NT2/D1 (cell line): ENCODE data around the gene RELN.

Experiments used
- DNase-seq: peaks from one replicate; pipeline ENCODE4 v3.0.0-alpha.2; 2011; ENCODE audit warnings: low read depth, low spot score
- H3K27me3 ChIP-seq: 2 replicates; pipeline ENCODE4 v1.6.0; 2011; ENCODE audit warnings: mild to moderate bottlenecking; ENCODE audit not compliant: insufficient read length, insufficient read depth
- H3K36me3 ChIP-seq: 2 replicates; pipeline ENCODE4 v1.6.1; 2011; ENCODE audit warnings: mild to moderate bottlenecking, low read length, mixed read lengths; ENCODE audit not compliant: insufficient read depth, insufficient read length
- H3K4me1 ChIP-seq: 2 replicates; pipeline ENCODE4 v1.5.1; 2011; ENCODE audit not compliant: insufficient read depth, insufficient read length
- H3K4me3 ChIP-seq: 2 replicates; pipeline ENCODE4 v1.5.1; 2011; ENCODE audit warnings: low read depth; ENCODE audit not compliant: insufficient read length
- H3K9ac ChIP-seq: 2 replicates; pipeline ENCODE4 v1.6.0; 2011; ENCODE audit warnings: low read depth; ENCODE audit not compliant: insufficient read length
- H3K9me3 ChIP-seq: 2 replicates; pipeline ENCODE4 v1.5.1; 2011; ENCODE audit warnings: mild to moderate bottlenecking, low read length; ENCODE audit not compliant: insufficient read depth
- SUZ12 ChIP-seq: IDR thresholded peaks from 2 replicates; pipeline ENCODE4 v1.6.1; 2011; ENCODE audit not compliant: insufficient read length, insufficient read depth; ENCODE audit errors: extremely low read depth
- YY1 ChIP-seq: IDR thresholded peaks from 2 replicates; pipeline ENCODE4 v1.6.1; 2011; ENCODE audit not compliant: insufficient read length, insufficient read depth
- ZNF274 ChIP-seq: IDR thresholded peaks from 2 replicates; pipeline ENCODE4 v1.6.1; 2011; ENCODE audit warnings: mild to moderate bottlenecking, low read depth, low read length

RELN gene

DNA sequence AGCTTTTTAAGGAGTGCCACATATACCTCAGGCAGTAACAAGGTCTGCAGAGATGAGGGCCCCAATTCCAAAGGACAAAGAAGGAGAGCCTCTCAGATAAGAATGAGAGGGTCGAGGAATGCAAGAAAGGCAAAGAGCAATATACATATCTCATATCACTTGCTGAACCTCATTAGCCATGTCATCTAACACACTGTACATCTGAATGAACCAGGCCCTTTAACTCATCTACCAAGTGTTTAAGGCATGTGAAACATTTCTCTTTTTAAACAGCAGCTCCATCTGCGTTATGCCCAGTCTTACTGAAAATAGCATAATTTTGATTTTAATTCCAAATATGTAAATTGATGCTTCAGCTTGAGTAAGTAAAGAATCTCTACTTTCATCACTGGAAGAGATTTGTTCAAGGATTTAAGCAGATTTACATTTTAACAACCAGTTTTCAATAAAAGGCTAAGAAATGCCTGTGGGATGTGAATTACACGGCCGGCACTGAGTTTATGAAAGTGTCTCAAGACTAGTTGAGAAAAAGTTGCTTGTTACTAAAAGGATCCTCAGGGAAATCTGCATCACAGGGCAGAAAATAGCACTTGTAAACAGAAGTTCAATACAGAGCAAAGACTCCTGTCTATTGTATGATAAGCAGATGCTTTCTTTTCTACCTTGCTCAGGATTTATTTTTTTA lies 419.7 kb downstream of the RELN start:
- no peaks in the 10 kb centered on the region for H3K36me3 ChIP-seq
- no peak overlapping the region for H3K4me3 ChIP-seq
- no peak overlapping the region for H3K9ac ChIP-seq
- no peaks in the 10 kb centered on the region for H3K27me3 ChIP-seq
- DNase-seq: no peak
- no peaks in the 10 kb centered on the region for H3K4me1 ChIP-seq
- no peak for TF ChIP-seq SUZ12
- TF ChIP-seq YY1: no peak
- no peak for TF ChIP-seq ZNF274
- no peaks in the 10 kb centered on the region for H3K9me3 ChIP-seq

GRCh38 chr7:103564416-103564815 lies 425.0 kb downstream of the RELN start:
- Histone ChIP-seq H3K9ac (no peak overlapping the region), H3K9me3 (no peaks in the 10 kb centered on the region), H3K4me1 (no peaks in the 10 kb centered on the region), H3K36me3 (no peaks in the 10 kb centered on the region), H3K4me3 (no peak overlapping the region), H3K27me3 (no peaks in the 10 kb centered on the region)
- DNase-seq: no peak
- no peak for TF ChIP-seq ZNF274
- no peak for TF ChIP-seq YY1
- TF ChIP-seq SUZ12: no peak

DNA sequence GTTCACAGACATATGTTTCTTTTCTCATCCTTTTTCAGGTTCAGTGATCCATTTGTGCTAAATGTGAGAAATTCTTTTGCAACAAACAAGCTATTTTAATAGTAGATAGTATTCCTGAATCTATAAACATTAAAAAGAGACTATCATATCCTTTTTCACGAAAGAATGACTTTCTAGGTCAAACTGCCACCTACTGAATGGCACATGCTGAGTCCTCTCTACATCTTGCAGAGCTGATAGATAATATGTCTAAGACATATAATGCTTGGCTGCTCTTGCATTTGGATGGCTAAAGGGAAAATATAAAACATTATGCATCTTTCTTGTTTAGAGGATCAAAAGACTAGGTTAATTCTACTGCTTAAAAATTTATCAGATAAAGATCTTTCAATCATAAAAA lies 429.3 kb downstream of the RELN start:
- no peaks in the 10 kb centered on the region for H3K27me3 ChIP-seq
- H3K9me3 ChIP-seq: no peaks in the 10 kb centered on the region
- no peak overlapping the region for H3K9ac ChIP-seq
- H3K36me3 ChIP-seq: no peaks in the 10 kb centered on the region
- DNase-seq: no peak
- TF ChIP-seq ZNF274 (no peak), YY1 (no peak), SUZ12 (no peak)
- no peak overlapping the region for H3K4me3 ChIP-seq
- no peaks in the 10 kb centered on the region for H3K4me1 ChIP-seq

DNA sequence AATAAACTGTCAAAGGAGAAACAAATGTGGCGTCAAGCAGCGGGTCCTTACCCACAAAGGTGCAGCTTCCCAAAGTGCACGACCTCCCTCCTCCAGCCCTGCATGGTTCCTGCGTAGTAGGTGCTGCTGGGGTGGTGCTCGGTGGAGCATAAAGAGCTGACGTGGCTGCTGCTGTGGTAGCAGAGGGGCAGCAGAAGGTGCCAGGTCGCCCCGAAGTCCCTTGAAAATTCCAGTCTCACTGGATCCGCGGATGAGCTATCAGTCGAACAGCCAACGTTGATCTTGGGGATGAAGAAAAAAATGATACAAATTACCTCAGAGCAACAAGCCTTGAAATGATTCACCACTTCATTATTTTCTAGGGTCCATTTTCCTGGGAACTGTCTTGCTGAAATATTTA lies 438.4 kb downstream of the RELN start:
- Histone ChIP-seq H3K4me3 (no peak overlapping the region), H3K9ac (no peak overlapping the region), H3K27me3 (no peaks in the 10 kb centered on the region), H3K4me1 (no peaks in the 10 kb centered on the region), H3K9me3 (no peaks in the 10 kb centered on the region), H3K36me3 (no peaks in the 10 kb centered on the region)
- TF ChIP-seq SUZ12 (no peak), YY1 (no peak), ZNF274 (no peak)
- no peak for DNase-seq

DNA sequence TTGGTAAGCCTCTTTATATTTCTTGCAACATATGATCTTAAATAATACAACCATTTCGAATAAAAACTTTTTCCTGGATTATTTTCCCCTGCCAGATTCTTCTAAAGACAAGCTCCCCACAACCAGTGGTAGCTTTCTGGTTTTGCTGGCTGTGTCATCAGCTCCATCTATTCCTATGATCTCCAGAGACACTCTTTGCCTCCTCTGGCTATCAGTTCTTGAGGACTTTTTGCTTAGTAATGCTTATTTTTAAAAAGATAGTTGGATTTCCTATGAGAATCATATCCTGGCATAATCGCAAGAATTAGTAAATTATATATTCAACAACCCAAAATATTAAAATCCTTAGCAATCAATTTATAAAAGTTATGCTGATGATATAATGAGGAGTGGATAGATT lies 439.7 kb downstream of the RELN start:
- TF ChIP-seq ZNF274: no peak
- no peak for TF ChIP-seq SUZ12
- TF ChIP-seq YY1: no peak
- H3K27me3 ChIP-seq: no peaks in the 10 kb centered on the region
- no peaks in the 10 kb centered on the region for H3K36me3 ChIP-seq

DNA sequence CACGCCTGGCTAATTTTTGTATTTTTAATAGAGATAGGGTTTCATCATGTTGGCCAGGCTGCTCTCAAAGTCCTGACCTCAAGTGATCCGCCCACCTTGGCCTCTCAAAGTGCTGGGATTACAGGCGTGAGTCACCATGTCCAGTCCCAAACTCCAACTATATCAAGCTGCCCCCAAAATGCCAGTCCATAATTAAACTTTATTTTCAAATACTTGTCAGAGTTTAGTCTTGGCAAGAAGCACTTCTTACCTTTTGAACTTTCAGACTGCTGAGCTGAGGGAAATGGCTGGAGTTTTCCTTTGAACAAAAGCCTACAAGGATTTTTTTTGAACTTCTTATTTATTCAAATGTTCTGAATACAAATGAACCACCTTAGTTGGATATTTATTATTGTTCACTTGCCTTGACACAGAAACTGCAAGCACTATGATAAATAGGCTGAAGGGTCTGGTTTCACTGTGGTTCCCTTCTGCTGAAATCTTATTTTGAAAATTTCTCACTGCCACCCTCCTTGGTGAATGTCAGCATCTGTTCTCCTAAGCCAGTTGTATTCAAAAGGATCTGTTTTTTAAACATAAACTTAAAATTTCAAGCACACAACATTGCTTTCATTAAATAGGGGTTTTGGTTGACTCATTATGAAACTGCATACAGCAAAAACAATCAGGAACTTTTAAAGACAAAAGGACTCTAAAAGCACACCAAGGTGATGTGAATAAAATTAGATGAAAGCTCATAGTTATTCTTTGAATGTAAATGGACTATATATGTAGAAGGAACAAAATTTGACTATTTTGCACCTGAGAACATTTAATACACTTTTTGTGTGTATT lies 441.8 kb downstream of the RELN start:
- Histone ChIP-seq H3K27me3 (no peaks in the 10 kb centered on the region), H3K9me3 (no peaks in the 10 kb centered on the region), H3K4me1 (no peaks in the 10 kb centered on the region), H3K36me3 (no peaks in the 10 kb centered on the region), H3K9ac (no peak overlapping the region), H3K4me3 (no peak overlapping the region)
- TF ChIP-seq ZNF274 (no peak), SUZ12 (no peak), YY1 (no peak)
- no peak for DNase-seq

More for the DNA sequence above, 439.7 kb downstream of the RELN start:
- no peak for DNase-seq
- no peak overlapping the region for H3K4me3 ChIP-seq
- H3K4me1 ChIP-seq: no peaks in the 10 kb centered on the region
- H3K9me3 ChIP-seq: no peaks in the 10 kb centered on the region
- no peak overlapping the region for H3K9ac ChIP-seq

GRCh38 chr7:103542470-103542869 lies 447.0 kb downstream of the RELN start:
- Histone ChIP-seq H3K27me3 (no peaks in the 10 kb centered on the region), H3K9me3 (no peaks in the 10 kb centered on the region), H3K4me3 (no peak overlapping the region), H3K4me1 (no peaks in the 10 kb centered on the region), H3K36me3 (no peaks in the 10 kb centered on the region), H3K9ac (no peak overlapping the region)
- no peak for DNase-seq
- no peak for TF ChIP-seq SUZ12
- no peak for TF ChIP-seq YY1
- no peak for TF ChIP-seq ZNF274
